ENCODE results near the gene NUBPL.

GRCh38 chr14:31580234-31580633 lies 19.0 kb downstream of the NUBPL start:
- TF ChIP-seq CTCF (conservative IDR thresholded peaks at IDR 0.05 in 1 of 2, IDR thresholded peaks at IDR 0.05 in 1 of 2; ENCODE audit: extremely low read depth in 1 of 2, insufficient read depth in 1 of 2, low read depth in 1 of 2, low read length in 2 of 2) (no peak), EZH2 (IDR thresholded peaks at IDR 0.05; ENCODE audit: borderline replicate concordance, low read length) (no peak)

Measured in mammary epithelial cell (primary cell).